SK-N-SH (cell line): ENCODE results near the gene USP30. TPM values are rescaled to one million over a fixed set of nuclear protein-coding genes. Genes with fewer than 3 reads are reported as not detected.

ENCODE experiments used
- CTCF ChIA-PET: fragments of 300-600, 350-600 bp; formaldehyde crosslinking; extraction: SDS; loops from one replicate; lab custom pipeline; 2021; lab: Yijun Ruan, JAX
- POLR2A ChIA-PET: fragments of 350-600 bp; sonication (Branson Sonifier 250); formaldehyde crosslinking; extraction: SDS; loops from one replicate; lab custom pipeline; 2020; ENCODE audit warnings: antibody characterized with exemption, inconsistent platforms; lab: Yijun Ruan, JAX
- DNase-seq: peaks from one replicate; pipeline ENCODE4 v3.0.0; 2012
- H2AFZ ChIP-seq: fragments of 200-600 bp; sonication (generic); 2 replicates; pipeline ENCODE4 v1.8.1; 2016; ENCODE audit warnings: antibody characterized with exemption, mild to moderate bottlenecking, low read depth
- H3F3A ChIP-seq: fragments of 200-600 bp; sonication (generic); replicated peaks from 2 replicates; pipeline ENCODE3; 2016; ENCODE audit warnings: antibody characterized with exemption, mild to moderate bottlenecking; ENCODE audit not compliant: insufficient read depth
- H3K27ac ChIP-seq, 2 experiments: fragments of 200-500 bp in 1 of 2; fragments of 200-600 bp in 1 of 2; sonication (Bioruptor generic) in 1 of 2; sonication (generic), shearing (Covaris generic) in 1 of 2; 2 replicates each; pipeline versions ENCODE4 v1.5.1 to v1.6.1; 2014 to 2016; ENCODE audit warnings: low read depth in 2 of 2, inconsistent platforms in 1 of 2, low read length in 1 of 2, mild to moderate bottlenecking in 1 of 2, mixed read lengths in 1 of 2
- H3K27me3 ChIP-seq: fragments of 200-600 bp; sonication (generic), shearing (Covaris generic); 2 replicates; pipeline ENCODE4 v1.6.1; 2016; ENCODE audit warnings: mixed run types; ENCODE audit not compliant: insufficient read depth
- H3K36me3 ChIP-seq, 2 experiments: fragments of 200-500 bp in 1 of 2; fragments of 200-600 bp in 1 of 2; sonication (Bioruptor generic) in 1 of 2; sonication (generic) in 1 of 2; replicated peaks in 1 of 2; 2 replicates each; pipeline versions ENCODE3 to v1.5.1; 2014 to 2016; ENCODE audit warnings: low read length in 1 of 2, mild to moderate bottlenecking in 1 of 2; ENCODE audit not compliant: insufficient read depth in 2 of 2, control insufficient read depth in 1 of 2
- H3K4me1 ChIP-seq, 2 experiments: fragments of 200-500 bp in 1 of 2; fragments of 200-600 bp in 1 of 2; sonication (Bioruptor generic) in 1 of 2; sonication (generic), shearing (Covaris generic) in 1 of 2; 2 replicates each; pipeline versions ENCODE4 v1.5.1 to v1.6.1; 2014 to 2016; ENCODE audit warnings: low read depth in 1 of 2, low read length in 1 of 2, mixed run types in 1 of 2; ENCODE audit not compliant: insufficient read depth in 2 of 2, control insufficient read depth in 1 of 2
- H3K4me2 ChIP-seq: fragments of 200-600 bp; sonication (generic), shearing (Covaris generic); 2 replicates; pipeline ENCODE4 v1.6.1; 2017; ENCODE audit warnings: mixed run types
- H3K4me3 ChIP-seq, 2 experiments: fragments of 200-500 bp in 1 of 2; fragments of 200-600 bp in 1 of 2; sonication (Bioruptor generic) in 1 of 2; sonication (generic), shearing (Covaris generic) in 1 of 2; 2 replicates each; pipeline versions ENCODE4 v1.5.1 to v1.8.1; 2014 to 2016; ENCODE audit warnings: low read depth in 2 of 2, inconsistent platforms in 1 of 2, low read length in 1 of 2, mild to moderate bottlenecking in 1 of 2, mixed read lengths in 1 of 2, moderate library complexity in 1 of 2
- H3K79me2 ChIP-seq: fragments of 200-600 bp; sonication (generic); 2 replicates; pipeline ENCODE4 v1.8.1; 2017; ENCODE audit warnings: mild to moderate bottlenecking; ENCODE audit not compliant: insufficient read depth
- H3K9ac ChIP-seq: fragments of 200-600 bp; sonication (generic); 2 replicates; pipeline ENCODE4 v1.6.1; 2017; ENCODE audit warnings: mixed run types
- H3K9me2 ChIP-seq: fragments of 200-600 bp; sonication (generic); 2 replicates; pipeline ENCODE4 v1.6.1; 2017; ENCODE audit warnings: mixed run types
- H3K9me3 ChIP-seq: fragments of 200-600 bp; sonication (generic); 2 replicates; pipeline ENCODE4 v1.6.1; 2017; ENCODE audit warnings: mixed run types, mild to moderate bottlenecking, moderate library complexity
- H4K20me1 ChIP-seq: fragments of 200-600 bp; sonication (generic); 2 replicates; pipeline ENCODE4 v1.6.1; 2017; ENCODE audit warnings: mild to moderate bottlenecking, mixed run types; ENCODE audit not compliant: insufficient read depth
- CHD2 ChIP-seq: fragments of 150-350 bp; IDR thresholded peaks from 2 replicates; pipeline ENCODE4 v1.6.1; 2018; ENCODE audit warnings: low read length; ENCODE audit not compliant: partially characterized antibody
- FOXJ3 ChIP-seq: sonication (generic); formaldehyde crosslinking; IDR thresholded peaks from 2 replicates; pipeline ENCODE4 v1.5.1; 2020; ENCODE audit warnings: mild to moderate bottlenecking, missing genetic modification reagents
- FOXM1 ChIP-seq: IDR thresholded peaks from 2 replicates; pipeline ENCODE4 v1.4.0; 2012; ENCODE audit warnings: low read depth, mild to moderate bottlenecking
- GATA2 ChIP-seq: sonication (generic); formaldehyde crosslinking; IDR thresholded peaks from 2 replicates; pipeline ENCODE4 v1.5.0; 2020; ENCODE audit warnings: mild to moderate bottlenecking, missing genetic modification reagents
- IRF3 ChIP-seq: fragments of 150-350 bp; IDR thresholded peaks from 2 replicates; pipeline ENCODE4 v1.6.1; 2016; ENCODE audit warnings: mild to moderate bottlenecking, low read depth, low read length
- MXI1 ChIP-seq: IDR thresholded peaks from 2 replicates; pipeline ENCODE4 v1.6.1; 2012; ENCODE audit warnings: mild to moderate bottlenecking, low read depth, low read length, improper control_type of control experiment
- NFIC ChIP-seq: IDR thresholded peaks from 2 replicates; pipeline ENCODE4 v1.4.0; 2012; ENCODE audit warnings: borderline replicate concordance
- NRF1 ChIP-seq: IDR thresholded peaks from 2 replicates; pipeline ENCODE4 v1.6.1; 2012; ENCODE audit warnings: low read depth, mild to moderate bottlenecking, low read length
- POLR2AphosphoS5 ChIP-seq: IDR thresholded peaks from 2 replicates; pipeline ENCODE4 v1.6.1; 2012; ENCODE audit warnings: low read depth, low read length
- RAD21 ChIP-seq: IDR thresholded peaks from 2 replicates; pipeline ENCODE4 v1.6.1; 2012; ENCODE audit warnings: mild to moderate bottlenecking, low read length
- RFX5 ChIP-seq: IDR thresholded peaks from 2 replicates; pipeline ENCODE4 v1.6.1; 2012; ENCODE audit warnings: mild to moderate bottlenecking, improper control_type of control experiment, low read length
- RXRA ChIP-seq: IDR thresholded peaks from 2 replicates; pipeline ENCODE4 v1.4.0; 2012; ENCODE audit warnings: low read depth, mild to moderate bottlenecking, borderline replicate concordance
- SIN3A ChIP-seq: IDR thresholded peaks from 2 replicates; pipeline ENCODE4 v1.6.1; 2012; ENCODE audit warnings: low read depth, mild to moderate bottlenecking, low read length, moderate library complexity, borderline replicate concordance
- SMC3 ChIP-seq: IDR thresholded peaks from 2 replicates; pipeline ENCODE4 v1.6.1; 2012; ENCODE audit warnings: low read depth, low read length, improper control_type of control experiment
- TAF1 ChIP-seq: IDR thresholded peaks from 2 replicates; pipeline ENCODE4 v1.6.1; 2012; ENCODE audit warnings: low read depth, mild to moderate bottlenecking, low read length, moderate library complexity, borderline replicate concordance
- TCF12 ChIP-seq: IDR thresholded peaks from 2 replicates; pipeline ENCODE4 v1.4.0; 2012
- YY1 ChIP-seq: IDR thresholded peaks from 2 replicates; pipeline ENCODE4 v1.4.0; 2012; ENCODE audit warnings: low read depth, mild to moderate bottlenecking
- WGBS: methylation state at CpG from one replicate; pipeline ENCODE4 v1.1.6; 2017; ENCODE audit warnings: low lambda C conversion rate; 5-methylcytosine and 5-hydroxymethylcytosine counted together
- polyA plus RNA-seq, 3 experiments: library from polyadenylated mRNA; depleted of rRNA; stranded (reverse); fragments of >200 nt; gene quantifications; 2 replicates each; pipeline ENCODE4 v1.2.3, GENCODE V29; 2012
- TF ChIP-seq, protein P1 (sequence below): IDR thresholded peaks from 2 replicates; pipeline ENCODE4 v1.4.0; 2012; ENCODE audit warnings: low read depth, borderline replicate concordance
- TF ChIP-seq, protein P2 (sequence below): fragments of 150-350 bp; IDR thresholded peaks from 2 replicates; pipeline ENCODE4 v1.6.1; 2017; ENCODE audit warnings: antibody characterized with exemption, low read length, low read depth, borderline replicate concordance
- TF ChIP-seq, protein P3 (sequence below): fragments of 200-600 bp; sonication (generic); IDR thresholded peaks from 2 replicates; pipeline ENCODE4 v1.6.1; 2017; ENCODE audit warnings: antibody characterized with exemption, mild to moderate bottlenecking, moderate library complexity

USP30 gene
- polyA plus RNA-seq, 1 of the 3 experiments (the other 2 are of a cell fraction), result 10.9 TPM

DNA sequence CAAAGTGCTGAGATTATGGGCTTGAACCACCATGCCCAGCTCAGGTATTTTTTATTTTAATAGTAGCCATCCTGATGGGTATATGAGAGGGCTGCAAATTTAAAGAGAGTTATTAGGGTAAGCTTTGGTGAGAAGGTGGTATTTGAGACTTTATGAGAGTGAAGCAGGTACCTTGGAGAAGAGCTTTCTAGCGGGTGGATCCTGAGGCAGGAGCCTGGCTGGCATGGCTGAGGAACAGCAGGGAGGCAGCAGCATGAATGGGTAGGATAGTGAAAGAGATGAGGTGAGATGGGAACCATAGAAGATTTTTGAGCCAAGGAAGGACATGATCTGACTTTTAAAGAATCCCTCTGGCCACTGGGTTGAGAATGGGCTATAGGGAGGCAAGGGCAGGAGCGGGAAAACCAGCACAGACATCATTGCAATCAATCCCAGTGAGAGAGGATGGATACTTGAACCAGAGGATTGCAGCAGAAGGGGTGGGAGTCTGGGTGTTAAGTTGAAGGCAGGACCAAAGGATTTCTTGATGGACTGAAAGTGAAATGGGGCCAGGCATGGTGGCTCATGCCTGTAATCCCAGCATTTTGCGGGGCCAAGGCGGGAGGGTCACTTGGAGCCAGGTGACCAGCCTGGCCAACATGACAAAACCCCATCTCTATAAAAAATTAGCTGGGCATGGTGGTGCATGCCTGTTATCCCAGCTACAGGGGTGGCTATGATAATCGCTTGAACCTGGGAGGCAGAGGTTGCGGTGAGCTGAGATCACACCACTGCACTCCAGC is 37.2 kb upstream of the USP30 start:
- Histone ChIP-seq H3K4me2 (no peak overlapping the region), H3K4me1 (no peaks in the 10 kb centered on the region), H3K27ac (no peak overlapping the region), H4K20me1 (no peaks in the 10 kb centered on the region), H3K9me3 (no peaks in the 10 kb centered on the region), H3K36me3 (no peaks in the 10 kb centered on the region), H3K79me2 (no peaks in the 10 kb centered on the region), H3K9me2 (no peaks in the 10 kb centered on the region), H3K9ac (no peak overlapping the region), H2AFZ (no peak overlapping the region), H3F3A (no peaks in the 10 kb centered on the region), H3K27me3 (no peaks in the 10 kb centered on the region), H3K4me3 (no peak overlapping the region)
- ChIA-PET POLR2A (no interaction called here), CTCF (no interaction called here)
- no peak for TF ChIP-seq FOXJ3 (CRISPR knock-in tag)
- TF ChIP-seq RAD21, result no peak
- no peak for TF ChIP-seq SMC3
- TF ChIP-seq, protein P1, sequence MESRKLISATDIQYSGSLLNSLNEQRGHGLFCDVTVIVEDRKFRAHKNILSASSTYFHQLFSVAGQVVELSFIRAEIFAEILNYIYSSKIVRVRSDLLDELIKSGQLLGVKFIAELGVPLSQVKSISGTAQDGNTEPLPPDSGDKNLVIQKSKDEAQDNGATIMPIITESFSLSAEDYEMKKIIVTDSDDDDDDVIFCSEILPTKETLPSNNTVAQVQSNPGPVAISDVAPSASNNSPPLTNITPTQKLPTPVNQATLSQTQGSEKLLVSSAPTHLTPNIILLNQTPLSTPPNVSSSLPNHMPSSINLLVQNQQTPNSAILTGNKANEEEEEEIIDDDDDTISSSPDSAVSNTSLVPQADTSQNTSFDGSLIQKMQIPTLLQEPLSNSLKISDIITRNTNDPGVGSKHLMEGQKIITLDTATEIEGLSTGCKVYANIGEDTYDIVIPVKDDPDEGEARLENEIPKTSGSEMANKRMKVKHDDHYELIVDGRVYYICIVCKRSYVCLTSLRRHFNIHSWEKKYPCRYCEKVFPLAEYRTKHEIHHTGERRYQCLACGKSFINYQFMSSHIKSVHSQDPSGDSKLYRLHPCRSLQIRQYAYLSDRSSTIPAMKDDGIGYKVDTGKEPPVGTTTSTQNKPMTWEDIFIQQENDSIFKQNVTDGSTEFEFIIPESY, result no peak
- TF ChIP-seq MXI1, result no peak
- no peak for TF ChIP-seq TCF12
- TF ChIP-seq RXRA, result no peak
- no peak for TF ChIP-seq IRF3
- no peak for TF ChIP-seq GATA2
- TF ChIP-seq SIN3A, result no peak
- no peak for DNase-seq
- WGBS, result 71% methylated on average over 6 of the region's 6 CpGs

- Histone ChIP-seq H4K20me1 (no peaks in the 10 kb centered on the region), H3K9ac (no peak overlapping the region), H2AFZ (no peak overlapping the region), H3K4me2 (no peak overlapping the region), H3K9me3 (no peaks in the 10 kb centered on the region), H3K36me3 (no peaks in the 10 kb centered on the region), H3K79me2 (no peaks in the 10 kb centered on the region), H3F3A (no peaks in the 10 kb centered on the region), H3K27ac (no peak overlapping the region), H3K4me1 (no peaks in the 10 kb centered on the region), H3K9me2 (no peaks in the 10 kb centered on the region), H3K4me3 (no peak overlapping the region), H3K27me3 (no peaks in the 10 kb centered on the region)
- 39% methylated on average over 8 of the region's 8 CpGs for WGBS
- no peak for DNase-seq
- CTCF ChIA-PET, result no interaction called here
- no peak for TF ChIP-seq TAF1
- TF ChIP-seq RFX5, result no peak
- TF ChIP-seq, protein P1, result no peak
- TF ChIP-seq FOXJ3 (CRISPR knock-in tag), result no peak
- no peak for TF ChIP-seq YY1
- no peak for TF ChIP-seq NRF1
- TF ChIP-seq RXRA, result no peak
- TF ChIP-seq, protein P2, sequence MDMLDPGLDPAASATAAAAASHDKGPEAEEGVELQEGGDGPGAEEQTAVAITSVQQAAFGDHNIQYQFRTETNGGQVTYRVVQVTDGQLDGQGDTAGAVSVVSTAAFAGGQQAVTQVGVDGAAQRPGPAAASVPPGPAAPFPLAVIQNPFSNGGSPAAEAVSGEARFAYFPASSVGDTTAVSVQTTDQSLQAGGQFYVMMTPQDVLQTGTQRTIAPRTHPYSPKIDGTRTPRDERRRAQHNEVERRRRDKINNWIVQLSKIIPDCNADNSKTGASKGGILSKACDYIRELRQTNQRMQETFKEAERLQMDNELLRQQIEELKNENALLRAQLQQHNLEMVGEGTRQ, result no peak
- no peak for TF ChIP-seq FOXM1
- TF ChIP-seq GATA2, result no peak
- TF ChIP-seq CHD2, result no peak
- TF ChIP-seq POLR2AphosphoS5, result no peak
- no peak for TF ChIP-seq NFIC
- TF ChIP-seq, protein P3, sequence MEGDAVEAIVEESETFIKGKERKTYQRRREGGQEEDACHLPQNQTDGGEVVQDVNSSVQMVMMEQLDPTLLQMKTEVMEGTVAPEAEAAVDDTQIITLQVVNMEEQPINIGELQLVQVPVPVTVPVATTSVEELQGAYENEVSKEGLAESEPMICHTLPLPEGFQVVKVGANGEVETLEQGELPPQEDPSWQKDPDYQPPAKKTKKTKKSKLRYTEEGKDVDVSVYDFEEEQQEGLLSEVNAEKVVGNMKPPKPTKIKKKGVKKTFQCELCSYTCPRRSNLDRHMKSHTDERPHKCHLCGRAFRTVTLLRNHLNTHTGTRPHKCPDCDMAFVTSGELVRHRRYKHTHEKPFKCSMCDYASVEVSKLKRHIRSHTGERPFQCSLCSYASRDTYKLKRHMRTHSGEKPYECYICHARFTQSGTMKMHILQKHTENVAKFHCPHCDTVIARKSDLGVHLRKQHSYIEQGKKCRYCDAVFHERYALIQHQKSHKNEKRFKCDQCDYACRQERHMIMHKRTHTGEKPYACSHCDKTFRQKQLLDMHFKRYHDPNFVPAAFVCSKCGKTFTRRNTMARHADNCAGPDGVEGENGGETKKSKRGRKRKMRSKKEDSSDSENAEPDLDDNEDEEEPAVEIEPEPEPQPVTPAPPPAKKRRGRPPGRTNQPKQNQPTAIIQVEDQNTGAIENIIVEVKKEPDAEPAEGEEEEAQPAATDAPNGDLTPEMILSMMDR, result no peak
- POLR2A ChIA-PET, result no interaction called here
Observed at GRCh38 chr12:109016016-109016415, 36.4 kb upstream of the USP30 start.
